PC-3 (cell line): ENCODE data around the gene ZPBP.

Source experiments
- EZH2 ChIP-seq: fragments of 300-600 bp; sonication (generic); IDR thresholded peaks from one replicate; pipeline ENCODE4 v1.6.1; 2017; ENCODE audit warnings: antibody characterized with exemption, mild to moderate bottlenecking, low read length; ENCODE audit not compliant: unreplicated experiment
- TF ChIP-seq, protein P1 (sequence below): fragments of 300-600 bp; sonication (generic); conservative IDR thresholded peaks from 2 replicates; pipeline ENCODE4 v1.5.1; 2017; ENCODE audit warnings: antibody characterized with exemption, low read depth, mild to moderate bottlenecking, low read length

DNA sequence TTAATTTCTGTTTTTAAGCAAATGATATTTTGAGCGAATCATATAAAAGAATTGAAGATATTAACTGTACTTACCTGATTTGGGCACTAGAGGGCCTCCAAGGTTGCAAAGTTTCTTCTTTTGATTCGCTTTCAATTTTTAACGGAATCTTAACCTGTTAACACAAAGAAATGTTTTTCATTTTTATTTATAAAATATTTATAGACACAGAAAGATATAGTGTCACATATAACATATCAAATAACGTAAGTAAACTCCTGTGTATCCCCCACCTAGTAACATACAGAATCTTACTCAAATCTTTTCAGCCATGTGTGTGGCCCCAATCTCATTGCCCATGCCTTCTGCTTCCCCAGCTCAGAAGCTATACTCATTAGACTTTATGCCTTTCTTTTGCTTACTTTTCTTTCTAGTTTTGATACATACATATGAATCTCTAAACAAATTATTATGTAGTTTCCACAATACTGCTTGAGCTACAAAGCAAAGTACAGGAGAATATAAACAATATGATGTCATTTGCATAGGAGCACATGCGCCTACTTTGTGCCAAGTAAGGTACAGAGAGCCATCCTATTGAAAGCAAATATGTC lies 49.5 kb upstream of the ZPBP start:
- TF ChIP-seq, protein P1, sequence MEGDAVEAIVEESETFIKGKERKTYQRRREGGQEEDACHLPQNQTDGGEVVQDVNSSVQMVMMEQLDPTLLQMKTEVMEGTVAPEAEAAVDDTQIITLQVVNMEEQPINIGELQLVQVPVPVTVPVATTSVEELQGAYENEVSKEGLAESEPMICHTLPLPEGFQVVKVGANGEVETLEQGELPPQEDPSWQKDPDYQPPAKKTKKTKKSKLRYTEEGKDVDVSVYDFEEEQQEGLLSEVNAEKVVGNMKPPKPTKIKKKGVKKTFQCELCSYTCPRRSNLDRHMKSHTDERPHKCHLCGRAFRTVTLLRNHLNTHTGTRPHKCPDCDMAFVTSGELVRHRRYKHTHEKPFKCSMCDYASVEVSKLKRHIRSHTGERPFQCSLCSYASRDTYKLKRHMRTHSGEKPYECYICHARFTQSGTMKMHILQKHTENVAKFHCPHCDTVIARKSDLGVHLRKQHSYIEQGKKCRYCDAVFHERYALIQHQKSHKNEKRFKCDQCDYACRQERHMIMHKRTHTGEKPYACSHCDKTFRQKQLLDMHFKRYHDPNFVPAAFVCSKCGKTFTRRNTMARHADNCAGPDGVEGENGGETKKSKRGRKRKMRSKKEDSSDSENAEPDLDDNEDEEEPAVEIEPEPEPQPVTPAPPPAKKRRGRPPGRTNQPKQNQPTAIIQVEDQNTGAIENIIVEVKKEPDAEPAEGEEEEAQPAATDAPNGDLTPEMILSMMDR = peak; percentile 63
- TF ChIP-seq EZH2 = no peak
